ENCODE results near the gene ANKS6. TPM values are rescaled to one million over a fixed set of nuclear protein-coding genes. Genes with fewer than 3 reads are reported as not detected.

The ANKS6 gene
- total and polyA plus RNA-seq, 2 of the 4 experiments (the other 2 are of a cell fraction) = 9.0 to 23.6 TPM

- Histone ChIP-seq H4K8ac (ENCODE audit: low read depth in 2 of 2, low read length in 2 of 2) (no peak overlapping the region), H3K4me3 (ENCODE audit: insufficient read depth, low read depth, low read length) (no peak overlapping the region), H3K23ac (ENCODE audit: low read depth, low read length) (no peak overlapping the region), H4K20me1 (ENCODE audit: insufficient read depth, low read length) (no peaks in the 10 kb centered on the region; the same call in 1 of the 2 replicates), H3K9ac (ENCODE audit: low read depth, low read length) (no peak overlapping the region), H2BK120ac (ENCODE audit: low read depth, low read length) (no peak overlapping the region), H3K36me3 (ENCODE audit: control insufficient read depth, insufficient read depth, low read length) (no peaks in the 10 kb centered on the region), H3K9me1 (ENCODE audit: insufficient read depth, low read length) (peaks cover 2% of the 10 kb centered on the region; the same call in 1 of the 2 replicates), H3K18ac (ENCODE audit: low read depth, low read length) (no peak overlapping the region), H4K91ac (ENCODE audit: insufficient read depth, low read depth, low read length) (no peak overlapping the region), H3K27ac (ENCODE audit: insufficient read depth, low read length) (no peak overlapping the region), H3K27me3 (ENCODE audit: control insufficient read depth, insufficient read depth, low read length) (no peaks in the 10 kb centered on the region; the same call in 1 of the 2 replicates), H2AK9ac (replicated peaks; ENCODE audit: low read depth, low read length, poor library complexity) (no peak overlapping the region), H3K79me1 (ENCODE audit: low read depth in 1 of 2, low read length in 2 of 2) (no peaks in the 10 kb centered on the region), H3K14ac (replicated peaks; ENCODE audit: low read depth, low read length) (no peak overlapping the region), H2AK5ac (ENCODE audit: low read depth, low read length) (no peak overlapping the region), H3K9me3 (ENCODE audit: control insufficient read depth, insufficient read depth, low read length) (no peaks in the 10 kb centered on the region), H3K4me2 (ENCODE audit: low read depth, low read length) (no peak overlapping the region), H2BK5ac (ENCODE audit: low read depth, low read length, poor library complexity, severe bottlenecking) (no peak overlapping the region), H2AFZ (replicated peaks; ENCODE audit: low read length, poor library complexity) (no peak overlapping the region), H2BK20ac (ENCODE audit: low read depth, low read length) (no peak overlapping the region), H3K4me1 (ENCODE audit: control insufficient read depth, insufficient read depth, low read length) (no peaks in the 10 kb centered on the region), H3K56ac (ENCODE audit: extremely low read depth, insufficient read depth, low read length) (no peak overlapping the region), H3K4ac (ENCODE audit: low read depth, low read length) (no peak overlapping the region), H4K5ac (ENCODE audit: low read depth, low read length) (no peak overlapping the region), H2BK15ac (ENCODE audit: low read depth, low read length) (no peak overlapping the region)
- in situ Hi-C loops (cut with MboI; ENCODE audit: low sequenced_read_pairs) (no loop called here), intact Hi-C loops (cut with micrococcal nuclease) (no loop called here), dilution Hi-C loops (cut with HindIII; ENCODE audit: low sequenced_read_pairs, unreplicated experiment) (loop anchor here (25.0 kb wide), 1 partner anchor 312 kb away; no protein-coding TSS in a partner anchor)
- TF ChIP-seq RCOR1 (IDR thresholded peaks at IDR 0.05; ENCODE audit: insufficient replicate concordance, low read length) (no peak), MAFK (IDR thresholded peaks at IDR 0.05; ENCODE audit: low read depth, low read length) (no peak), CEBPB (IDR thresholded peaks at IDR 0.05; ENCODE audit: low read depth, low read length) (no peak), USF2 (IDR thresholded peaks at IDR 0.05; ENCODE audit: low read depth, low read length) (no peak), BHLHE40 (IDR thresholded peaks at IDR 0.05; ENCODE audit: low read depth, low read length) (no peak), NFE2L2 (IDR thresholded peaks at IDR 0.05; ENCODE audit: low read depth, low read length) (no peak), RFX5 (IDR thresholded peaks at IDR 0.05; ENCODE audit: low read depth, low read length) (no peak), ELK1 (IDR thresholded peaks at IDR 0.05; ENCODE audit: borderline replicate concordance, low read depth, low read length) (no peak), RAD21 (IDR thresholded peaks at IDR 0.05; ENCODE audit: low read length) (no peak), CHD1 (IDR thresholded peaks at IDR 0.05; ENCODE audit: low read depth, low read length) (no peak), SMC3 (IDR thresholded peaks at IDR 0.05; ENCODE audit: low read depth, low read length) (no peak), FOS (IDR thresholded peaks at IDR 0.05; ENCODE audit: low read depth, low read length) (no peak), POLR2A (IDR thresholded peaks at IDR 0.05; ENCODE audit: low read depth, low read length) (no peak), CTCF (conservative IDR thresholded peaks at IDR 0.05; ENCODE audit: low read depth, low read length) (no peak)
- DNase-seq (no peak), ATAC-seq (ENCODE audit: low read depth) (no peak)
- no TSS peak for BruUV-seq (replicated peaks)
- CTCF ChIA-PET = no interaction called here
- 100% methylated on average over 1 of the region's 3 CpGs; no CpG with 5 or more reads in 1 of the 2 experiments for WGBS, 2 experiments (ENCODE audit: extremely low coverage in 2 of 2, insufficient read length in 1 of 2)
- POLR2A ChIA-PET (ENCODE audit: unreplicated experiment) = no interaction called here
These were observed 29.1 kb upstream of the ANKS6 start for GRCh38 chr9:98825414-98825813.

Data from IMR-90 (cell line).